RWPE2 (cell line): ENCODE results near the gene MST1.

ENCODE experiments used
- ATAC-seq: fragments of 200-7000 bp; cut with Tn5 transposase; 3 replicates; pipeline ENCODE4 v1.9.1; 2021; ENCODE audit warnings: low read depth
- DNase-seq: peaks from one replicate; pipeline ENCODE4 v3.0.0-alpha.2; 2020; ENCODE audit warnings: low spot score
- H3K27ac ChIP-seq: fragments of 450-650 bp; 2 replicates; pipeline ENCODE4 v1.5.1; 2017; ENCODE audit warnings: mild to moderate bottlenecking; ENCODE audit not compliant: poor library complexity, severe bottlenecking
- H3K27me3 ChIP-seq: fragments of 250-450 bp; sonication (Bioruptor Pico); 2 replicates; pipeline ENCODE4 v1.5.1; 2021; ENCODE audit warnings: mild to moderate bottlenecking, moderate library complexity; ENCODE audit not compliant: insufficient read depth, poor library complexity, severe bottlenecking
- H3K36me3 ChIP-seq: fragments of 250-450 bp; sonication (Bioruptor Pico); 2 replicates; pipeline ENCODE4 v1.5.1; 2020; ENCODE audit warnings: low read depth, mild to moderate bottlenecking, moderate library complexity
- H3K4me1 ChIP-seq: fragments of 250-450 bp; sonication (Bioruptor Pico); 2 replicates; pipeline ENCODE4 v1.5.1; 2021; ENCODE audit warnings: mild to moderate bottlenecking, moderate library complexity; ENCODE audit not compliant: insufficient read depth, poor library complexity, severe bottlenecking
- H3K4me3 ChIP-seq: fragments of 250-450 bp; sonication (Bioruptor Pico); 2 replicates; pipeline ENCODE4 v1.5.1; 2021; ENCODE audit warnings: mild to moderate bottlenecking, moderate library complexity; ENCODE audit not compliant: severe bottlenecking
- H3K9me3 ChIP-seq: fragments of 250-450 bp; sonication (Bioruptor Pico); 2 replicates; pipeline ENCODE4 v1.5.1; 2021; ENCODE audit warnings: mild to moderate bottlenecking, moderate library complexity; ENCODE audit not compliant: severe bottlenecking
- TF ChIP-seq, protein P1 (sequence below): fragments of 450-650 bp; IDR thresholded peaks from one replicate; pipeline ENCODE4 v1.5.1; 2017; ENCODE audit warnings: mild to moderate bottlenecking, moderate library complexity; ENCODE audit not compliant: poor library complexity, severe bottlenecking

MST1 gene

DNA sequence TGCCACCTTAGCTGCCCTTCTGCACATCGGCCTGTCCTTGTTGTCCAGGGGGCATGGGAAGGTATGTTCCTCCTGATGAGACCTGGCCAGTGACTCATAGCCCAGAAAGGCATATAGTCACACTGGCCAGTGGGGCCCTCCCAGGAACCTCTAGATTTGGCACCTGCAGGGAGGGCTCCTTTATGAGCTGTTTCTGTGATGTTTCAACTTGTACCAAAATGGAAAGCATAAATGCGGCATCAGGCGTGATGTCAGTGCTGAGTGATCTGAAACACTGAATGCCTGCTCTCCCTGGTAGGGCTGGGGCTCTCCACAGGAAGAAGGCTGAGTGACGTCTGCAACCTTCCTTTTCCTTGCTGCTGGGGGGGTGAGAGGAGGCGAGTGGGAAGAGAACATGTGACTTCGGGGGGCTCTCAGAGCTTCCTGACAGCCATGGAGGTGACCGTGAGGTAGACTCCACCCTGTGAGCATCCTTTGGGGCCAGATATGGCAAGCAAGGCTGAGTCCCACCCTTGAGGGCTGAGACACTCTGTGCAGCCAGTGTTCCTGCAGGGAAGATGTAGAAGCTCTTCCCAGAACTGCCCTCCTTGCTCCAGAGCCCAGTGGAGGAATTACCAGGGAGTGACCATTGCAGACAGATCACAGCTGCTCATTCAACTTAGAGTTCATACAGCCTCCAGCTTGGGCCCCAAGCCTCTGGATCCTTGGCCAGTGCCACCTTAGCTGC, 52.2 kb downstream of the MST1 start:
- Histone ChIP-seq H3K36me3 (no peaks in the 10 kb centered on the region), H3K4me1 (peaks cover 21% of the 10 kb centered on the region), H3K4me3 (no peak overlapping the region), H3K27ac (peak overlapping the region; percentile 56), H3K27me3 (no peaks in the 10 kb centered on the region), H3K9me3 (no peaks in the 10 kb centered on the region)
- DNase-seq (no peak), ATAC-seq (peak; percentile 67)
- TF ChIP-seq, protein P1, sequence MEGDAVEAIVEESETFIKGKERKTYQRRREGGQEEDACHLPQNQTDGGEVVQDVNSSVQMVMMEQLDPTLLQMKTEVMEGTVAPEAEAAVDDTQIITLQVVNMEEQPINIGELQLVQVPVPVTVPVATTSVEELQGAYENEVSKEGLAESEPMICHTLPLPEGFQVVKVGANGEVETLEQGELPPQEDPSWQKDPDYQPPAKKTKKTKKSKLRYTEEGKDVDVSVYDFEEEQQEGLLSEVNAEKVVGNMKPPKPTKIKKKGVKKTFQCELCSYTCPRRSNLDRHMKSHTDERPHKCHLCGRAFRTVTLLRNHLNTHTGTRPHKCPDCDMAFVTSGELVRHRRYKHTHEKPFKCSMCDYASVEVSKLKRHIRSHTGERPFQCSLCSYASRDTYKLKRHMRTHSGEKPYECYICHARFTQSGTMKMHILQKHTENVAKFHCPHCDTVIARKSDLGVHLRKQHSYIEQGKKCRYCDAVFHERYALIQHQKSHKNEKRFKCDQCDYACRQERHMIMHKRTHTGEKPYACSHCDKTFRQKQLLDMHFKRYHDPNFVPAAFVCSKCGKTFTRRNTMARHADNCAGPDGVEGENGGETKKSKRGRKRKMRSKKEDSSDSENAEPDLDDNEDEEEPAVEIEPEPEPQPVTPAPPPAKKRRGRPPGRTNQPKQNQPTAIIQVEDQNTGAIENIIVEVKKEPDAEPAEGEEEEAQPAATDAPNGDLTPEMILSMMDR, result no peak

DNA sequence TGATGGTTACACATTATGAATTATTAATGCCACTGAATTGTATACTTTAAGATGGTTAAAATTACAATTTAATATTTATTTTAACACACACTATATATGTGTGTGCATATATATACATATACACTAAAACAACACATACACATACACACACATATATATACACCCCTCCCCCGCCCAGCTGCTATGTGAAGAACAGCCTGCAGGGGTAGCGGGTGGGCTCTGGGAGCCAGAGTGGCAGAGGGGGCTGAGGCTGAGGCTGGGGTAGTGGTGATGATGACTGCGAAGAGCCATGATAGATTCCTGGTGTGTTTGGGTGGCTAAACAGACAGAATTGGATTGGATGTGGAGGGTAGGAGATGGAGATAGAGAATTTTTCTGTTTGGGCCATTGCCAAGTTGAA, 54.5 kb downstream of the MST1 start:
- Histone ChIP-seq H3K9me3 (no peaks in the 10 kb centered on the region), H3K27ac (no peak overlapping the region), H3K27me3 (no peaks in the 10 kb centered on the region), H3K4me3 (no peak overlapping the region), H3K36me3 (no peaks in the 10 kb centered on the region), H3K4me1 (peaks cover 25% of the 10 kb centered on the region)
- TF ChIP-seq, protein P1, result no peak
- DNase-seq (no peak), ATAC-seq (no peak)
